Measurements from ENCODE around the gene CCDC201. TPM values are rescaled to one million over a fixed set of nuclear protein-coding genes. Genes with fewer than 3 reads are reported as not detected.

CCDC201 gene
- total RNA-seq, 1 experiment from 2014 or later, result not detected

GRCh38 chr7:45915606-45916005, 42.7 kb upstream of the CCDC201 start:
- H3K18ac ChIP-seq (ENCODE audit: insufficient read length, low read depth, low read length), result no peak overlapping the region
- Mint-ChIP-seq H3K36me3 (ENCODE audit: insufficient read depth in 1 of 3, low read depth in 3 of 3) (peaks cover 0 to 18% (median 2%) of the 10 kb centered on the region in 3 experiments; a peak in 2 of 7 replicates), H3K9me3 (no peaks in the 10 kb centered on the region; a peak in 2 of 5 replicates), H3K27me3 (ENCODE audit: low read depth) (peaks cover 52% of the 10 kb centered on the region), H3K4me1 (peaks cover 9 to 17% of the 10 kb centered on the region in 2 experiments), H3K27ac (no peak overlapping the region; a peak in 1 of 7 replicates), H3K4me3 (no peak overlapping the region)
- H2BK5ac ChIP-seq (ENCODE audit: insufficient read length, low read length), result no peak overlapping the region
- H3K4ac ChIP-seq (ENCODE audit: low read depth, low read length), result no peak overlapping the region
- no peak overlapping the region for H3K9ac ChIP-seq (ENCODE audit: extremely low read depth, insufficient read length, low read length)
- H2BK15ac ChIP-seq (ENCODE audit: low read depth, low read length), result no peak overlapping the region
- H3K4me1 ChIP-seq (ENCODE audit: insufficient read depth, low read length), result no peaks in the 10 kb centered on the region
- H3K79me1 ChIP-seq (ENCODE audit: insufficient read depth, low read depth, low read length, poor library complexity, severe bottlenecking), result no peaks in the 10 kb centered on the region
- H2AFZ ChIP-seq (ENCODE audit: low read length), result no peak overlapping the region
- H2BK12ac ChIP-seq (ENCODE audit: insufficient read length, low read depth, low read length), result no peak overlapping the region
- no peak overlapping the region for H3K56ac ChIP-seq (ENCODE audit: insufficient read length, low read depth, low read length)
- H2BK20ac ChIP-seq (ENCODE audit: low read depth, low read length, poor library complexity, severe bottlenecking), result no peak overlapping the region
- peaks cover 23% of the 10 kb centered on the region; the same call in 1 of the 2 replicates for H3K27me3 ChIP-seq (ENCODE audit: insufficient read depth, low read length)
- no peak overlapping the region for H4K91ac ChIP-seq (ENCODE audit: insufficient read length, low read depth, low read length)
- no peak overlapping the region for H2BK120ac ChIP-seq (ENCODE audit: low read depth, low read length, poor library complexity, severe bottlenecking)
- no peak overlapping the region for H4K5ac ChIP-seq (ENCODE audit: insufficient read length, low read depth, low read length)
- H4K8ac ChIP-seq (replicated peaks; ENCODE audit: insufficient read length, low read depth, low read length), result no peak overlapping the region
- no peaks in the 10 kb centered on the region for H4K20me1 ChIP-seq (ENCODE audit: control insufficient read depth, insufficient read depth, insufficient read length)
- no peak overlapping the region for H3K14ac ChIP-seq (ENCODE audit: insufficient read depth, low read length)
- peaks cover 8% of the 10 kb centered on the region for H3K23me2 ChIP-seq (ENCODE audit: insufficient read length, low read depth, low read length, poor library complexity, severe bottlenecking)
- no peak overlapping the region for H3K27ac ChIP-seq (ENCODE audit: insufficient read length, low read depth, low read length)
- no peak overlapping the region for H3K4me2 ChIP-seq (ENCODE audit: insufficient read depth, insufficient read length, low read length)
- H3K23ac ChIP-seq (ENCODE audit: insufficient read length, low read depth, low read length), result no peak overlapping the region
- H3T11ph ChIP-seq (ENCODE audit: low read length), result no peak overlapping the region
- DNase-seq, result no peak
- no peak for TF ChIP-seq CTCF (conservative IDR thresholded peaks at IDR 0.05)
- H3K79me2 ChIP-seq (ENCODE audit: insufficient read depth, low read length), result no peaks in the 10 kb centered on the region
- H2AK5ac ChIP-seq (ENCODE audit: insufficient read length, low read length), result no peak overlapping the region
- H3K9me3 ChIP-seq (ENCODE audit: control insufficient read depth, low read depth, low read length), result no peaks in the 10 kb centered on the region
- WGBS (ENCODE audit: extremely low coverage, insufficient read length, low lambda C conversion rate), result no CpG with 5 or more reads among the region's 3 CpGs

Measured in H9 (cell line).